GM12878 (cell line): ENCODE data around the gene CD164L2. TPM values are rescaled to one million over a fixed set of nuclear protein-coding genes. Genes with fewer than 3 reads are reported as not detected.

Experiments used
- BRCA1 ChIP-seq: IDR thresholded peaks from 2 replicates; pipeline ENCODE4 v1.6.1; 2011; ENCODE audit warnings: low read depth, low read length, improper control_type of control experiment
- CBX5 ChIP-seq: sonication (generic); IDR thresholded peaks from 2 replicates; pipeline ENCODE4 v1.6.1; 2016; ENCODE audit warnings: low read depth, moderate library complexity, mild to moderate bottlenecking, inconsistent platforms
- CHD4 ChIP-seq: fragments of 200-600 bp; sonication (generic); IDR thresholded peaks from 2 replicates; pipeline ENCODE4 v1.6.1; 2016; ENCODE audit warnings: mild to moderate bottlenecking
- E2F4 ChIP-seq: IDR thresholded peaks from 2 replicates; pipeline ENCODE4 v1.6.1; 2012; ENCODE audit warnings: low read depth, low read length, improper control_type of control experiment
- MAX ChIP-seq: IDR thresholded peaks from 2 replicates; pipeline ENCODE4 v1.6.1; 2012; ENCODE audit warnings: low read depth, low read length, improper control_type of control experiment
- NBN ChIP-seq: fragments of 450-650 bp; IDR thresholded peaks from 2 replicates; pipeline ENCODE4 v1.6.1; 2016
- PML ChIP-seq: IDR thresholded peaks from 2 replicates; pipeline ENCODE4 v1.6.1; 2012; ENCODE audit warnings: low read length, inconsistent platforms
- POU2F2 ChIP-seq: IDR thresholded peaks from 3 replicates; pipeline ENCODE4 v1.6.1; 2011; ENCODE audit warnings: low read depth, mild to moderate bottlenecking, low read length, borderline replicate concordance
- RBBP5 ChIP-seq: fragments of 200-600 bp; sonication (generic); conservative IDR thresholded peaks from 2 replicates; pipeline ENCODE4 v1.6.1; 2016
- RCOR1 ChIP-seq: conservative IDR thresholded peaks from 2 replicates; pipeline ENCODE4 v1.6.1; 2012; ENCODE audit warnings: low read depth, low read length, improper control_type of control experiment
- RELA ChIP-seq: fragments of 450-650 bp; IDR thresholded peaks from 2 replicates; pipeline ENCODE4 v1.8.0; 2014; ENCODE audit warnings: borderline replicate concordance; ENCODE audit not compliant: partially characterized antibody
- SIX5 ChIP-seq: IDR thresholded peaks from 2 replicates; pipeline ENCODE4 v1.6.1; 2011; ENCODE audit warnings: mild to moderate bottlenecking, low read depth, low read length, moderate library complexity; ENCODE audit not compliant: severe bottlenecking
- TARDBP ChIP-seq: IDR thresholded peaks from 2 replicates; pipeline ENCODE4 v1.6.1; 2016; ENCODE audit warnings: borderline replicate concordance
- TBL1XR1 ChIP-seq: IDR thresholded peaks from 2 replicates; pipeline ENCODE4 v1.6.1; 2012; ENCODE audit warnings: low read depth, low read length, improper control_type of control experiment
- TCF3 ChIP-seq: IDR thresholded peaks from 2 replicates; pipeline ENCODE4 v1.6.1; 2012; ENCODE audit warnings: low read depth, mild to moderate bottlenecking, low read length, borderline replicate concordance; ENCODE audit not compliant: insufficient read depth
- USF2 ChIP-seq: IDR thresholded peaks from 2 replicates; pipeline ENCODE4 v1.6.1; 2011; ENCODE audit warnings: low read depth, low read length, improper control_type of control experiment, borderline replicate concordance
- ZBTB40 ChIP-seq: fragments of 450-650 bp; IDR thresholded peaks from 2 replicates; pipeline ENCODE4 v1.6.1; 2016; ENCODE audit warnings: mild to moderate bottlenecking, moderate library complexity, borderline replicate concordance
- ZNF24 ChIP-seq: fragments of 450-650 bp; IDR thresholded peaks from 2 replicates; pipeline ENCODE4 v1.6.1; 2017; ENCODE audit warnings: antibody characterized with exemption, mild to moderate bottlenecking
- ZNF274 ChIP-seq: IDR thresholded peaks from one replicate; pipeline ENCODE4 v1.8.0; 2011; ENCODE audit not compliant: insufficient read length, insufficient read depth
- ZNF622 ChIP-seq: fragments of 450-650 bp; IDR thresholded peaks from 2 replicates; pipeline ENCODE4 v1.6.1; 2017; ENCODE audit warnings: mild to moderate bottlenecking, inconsistent platforms
- ZNF687 ChIP-seq: fragments of 450-650 bp; IDR thresholded peaks from 2 replicates; pipeline ENCODE4 v1.6.1; 2017; ENCODE audit warnings: mild to moderate bottlenecking, moderate library complexity
- polyA plus RNA-seq, 11 experiments: library from polyadenylated mRNA; depleted of rRNA in 4 of 11; unstranded in 6 of 11; stranded (reverse) in 5 of 11; fragments of >200 nt; fragmentation: Nextera tagmentation in 4 of 11; fragmentation: Illumina TruSeq in 1 of 11; extraction: Ambion mirVana in 4 of 11; extraction: Trizol in 1 of 11; gene quantifications; 1 replicate in 1 of 11; 2 replicates in 10 of 11; pipeline versions ENCODE4 v1.2.1 to v1.2.3, GENCODE V29; 2011 to 2016; ENCODE audit warnings: inconsistent platforms in 2 of 11, missing spikeins in 2 of 11, low read depth in 1 of 11
- total RNA-seq, 4 experiments: library from RNA; depleted of rRNA in 3 of 4; stranded (reverse); fragments of >200 nt in 3 of 4; fragmentation: Illumina TruSeq in 1 of 4; extraction: Trizol in 1 of 4; gene quantifications; 2 replicates each; pipeline versions ENCODE4 v1.2.1 to v1.2.3, GENCODE V29; 2013 to 2021

Gene CD164L2
- total and polyA plus RNA-seq, 10 of the 15 experiments (the other 5 are each of a cell fraction or from before 2014, with no cell fraction given) = not detected

GRCh38 chr1:27416387-27417111, 33.4 kb upstream of the CD164L2 start (continued):
- TF ChIP-seq CHD4 = no peak
- TF ChIP-seq PML = peak; percentile 63; the same call in 1 of the 2 replicates
- TF ChIP-seq TCF3 = peak; percentile 89; the same call in 1 of the 2 replicates
- TF ChIP-seq ZNF687 = peak; percentile 33; the same call in 1 of the 2 replicates
- no peak for TF ChIP-seq RCOR1
- TF ChIP-seq CBX5 = no peak
- no peak for TF ChIP-seq TARDBP
- TF ChIP-seq E2F4 = no peak
- no peak; the same call in 1 of the 2 replicates for TF ChIP-seq NBN
- no peak for TF ChIP-seq ZNF274
- TF ChIP-seq RELA = no peak
- no peak for TF ChIP-seq ZNF24
- no peak for TF ChIP-seq RBBP5
- no peak for TF ChIP-seq BRCA1
- no peak for TF ChIP-seq SIX5
- 0 out of 2 replicates have a peak, but pooled peaks have one; percentile 12 for TF ChIP-seq TBL1XR1
- TF ChIP-seq ZBTB40 = no peak
- TF ChIP-seq USF2 = no peak
- peak; percentile 87; the same call in 2 of the 3 replicates for TF ChIP-seq POU2F2
- no peak for TF ChIP-seq ZNF622
- TF ChIP-seq MAX = no peak
